ENCODE data around the gene FOXQ1.

Gene FOXQ1, protein sequence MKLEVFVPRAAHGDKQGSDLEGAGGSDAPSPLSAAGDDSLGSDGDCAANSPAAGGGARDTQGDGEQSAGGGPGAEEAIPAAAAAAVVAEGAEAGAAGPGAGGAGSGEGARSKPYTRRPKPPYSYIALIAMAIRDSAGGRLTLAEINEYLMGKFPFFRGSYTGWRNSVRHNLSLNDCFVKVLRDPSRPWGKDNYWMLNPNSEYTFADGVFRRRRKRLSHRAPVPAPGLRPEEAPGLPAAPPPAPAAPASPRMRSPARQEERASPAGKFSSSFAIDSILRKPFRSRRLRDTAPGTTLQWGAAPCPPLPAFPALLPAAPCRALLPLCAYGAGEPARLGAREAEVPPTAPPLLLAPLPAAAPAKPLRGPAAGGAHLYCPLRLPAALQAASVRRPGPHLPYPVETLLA

DNA sequence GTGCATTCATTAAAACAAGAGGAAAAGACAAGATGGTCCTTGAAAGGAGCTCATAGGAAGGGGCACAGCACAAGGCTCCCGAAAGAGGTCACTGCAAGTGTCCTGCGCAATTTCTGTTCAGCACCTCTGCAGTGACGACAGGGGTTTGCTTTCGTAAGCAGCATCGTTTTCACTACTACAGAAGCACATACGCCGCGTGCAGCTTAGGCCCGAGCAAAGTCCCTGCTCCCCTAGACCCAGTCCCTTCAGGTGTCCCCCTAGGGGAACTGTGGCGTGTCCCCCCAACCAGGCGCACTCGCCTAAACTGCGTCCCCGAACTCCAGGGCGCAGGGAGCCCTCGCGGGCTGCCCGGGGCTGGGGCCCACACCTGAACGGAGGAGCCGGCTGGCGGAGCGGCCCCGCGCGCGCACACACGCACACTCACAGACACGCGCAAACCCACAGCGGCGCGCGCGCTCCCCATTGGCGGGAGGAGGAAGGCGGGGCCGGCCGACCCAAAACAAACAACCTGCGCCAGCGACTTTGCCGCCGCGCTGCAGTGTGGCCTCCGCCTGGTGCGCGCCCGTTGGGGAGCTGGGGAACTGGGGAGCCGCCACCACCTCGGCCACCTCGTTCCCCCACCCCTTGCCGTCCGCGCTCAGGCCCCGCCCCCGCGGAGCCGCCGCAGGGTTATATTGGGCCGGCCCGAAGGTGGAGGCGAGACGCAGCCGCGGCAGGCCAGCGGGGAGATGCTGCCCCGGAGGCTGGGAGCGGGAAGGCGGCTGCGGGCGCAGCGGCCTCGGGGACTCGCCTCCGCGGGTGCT lies at the start of gene FOXQ1:
TSS of gene FOXQ1 (plus strand) at position 699 of the 803 bp plus-strand sequence. CDS start 607 bp downstream, outside the sequence.
- no peak for DNase-seq

DNA sequence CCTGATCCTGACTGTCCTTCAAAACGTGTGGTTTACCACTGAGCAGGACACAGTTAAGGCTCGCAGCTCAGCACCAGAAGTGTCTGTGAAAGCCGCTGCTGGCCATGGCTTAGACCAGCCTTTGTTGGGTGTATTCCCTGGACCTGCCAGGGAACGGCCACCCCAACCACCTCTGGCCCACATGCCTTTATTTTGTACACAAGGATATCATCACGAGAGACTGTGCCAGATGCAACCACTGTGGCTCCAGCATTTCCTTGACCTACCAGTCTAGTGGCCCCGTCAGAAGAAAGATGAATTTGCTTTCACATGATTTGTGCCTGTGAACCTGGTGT lies 49.2 kb upstream of the FOXQ1 start:
- DNase-seq: no peak

DNA sequence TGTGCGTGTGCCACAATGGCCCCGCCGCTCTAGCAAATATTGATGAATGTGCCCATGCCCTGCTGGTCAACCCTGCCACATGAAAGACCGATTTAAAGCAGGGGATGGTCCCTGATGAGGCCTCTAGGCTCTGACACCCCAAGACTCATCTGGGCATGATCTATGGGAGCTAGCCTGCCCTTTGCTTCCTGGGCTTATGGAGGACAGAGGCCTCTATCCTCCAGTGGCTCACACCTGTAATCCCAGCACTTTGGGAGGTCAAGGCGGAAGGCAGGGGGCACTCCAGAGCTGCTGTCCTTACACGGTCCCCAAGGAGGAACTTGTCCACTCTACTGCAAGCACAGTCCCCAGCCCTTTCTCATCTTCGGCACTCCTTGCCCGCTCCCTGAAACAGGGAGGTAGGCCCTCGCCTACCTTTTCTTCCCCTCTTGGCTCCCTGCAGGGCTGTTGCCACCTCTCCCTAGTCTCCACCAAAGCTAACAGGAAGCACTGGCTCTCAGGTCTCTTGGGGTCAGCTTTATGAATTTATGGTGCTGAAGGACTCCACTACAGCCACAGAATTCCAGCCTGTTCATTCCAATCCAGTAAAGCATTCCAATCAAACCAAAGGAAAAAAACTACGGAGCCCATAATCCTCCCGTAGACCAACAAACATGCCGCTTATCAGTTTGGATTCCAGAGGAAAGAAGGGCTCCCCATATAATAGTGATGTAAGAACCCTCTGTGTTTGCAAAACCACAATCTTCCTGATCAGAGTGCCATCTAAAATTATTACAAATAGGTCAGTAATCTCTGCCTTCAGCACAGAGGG lies 48.7 kb upstream of the FOXQ1 start:
- DNase-seq: no peak

DNA sequence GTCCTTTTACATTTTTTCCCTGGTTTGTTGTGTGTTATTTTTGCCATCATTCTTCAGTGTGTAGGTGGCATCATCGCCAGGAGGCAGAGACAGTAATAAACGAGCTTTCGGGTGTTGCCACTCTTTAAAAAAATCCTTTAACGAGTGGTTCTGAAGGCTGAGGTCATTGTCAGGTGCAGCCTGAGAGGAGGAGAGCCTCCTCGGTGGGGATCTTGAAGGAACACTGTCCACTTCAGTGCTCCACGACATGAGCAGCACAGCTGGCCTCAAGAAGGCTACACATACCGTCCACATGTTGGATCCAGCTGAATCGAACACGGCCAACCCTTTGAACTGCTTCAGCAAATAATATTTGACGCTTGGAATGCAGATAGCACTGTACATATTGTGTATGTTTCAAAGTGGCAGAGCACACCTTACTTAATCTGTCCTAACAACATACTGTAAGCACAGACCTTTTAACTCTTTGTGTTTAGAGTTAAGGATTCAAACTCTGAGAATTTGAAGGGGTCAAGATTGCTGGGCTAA lies 48.0 kb upstream of the FOXQ1 start:
- DNase-seq: no peak

DNA sequence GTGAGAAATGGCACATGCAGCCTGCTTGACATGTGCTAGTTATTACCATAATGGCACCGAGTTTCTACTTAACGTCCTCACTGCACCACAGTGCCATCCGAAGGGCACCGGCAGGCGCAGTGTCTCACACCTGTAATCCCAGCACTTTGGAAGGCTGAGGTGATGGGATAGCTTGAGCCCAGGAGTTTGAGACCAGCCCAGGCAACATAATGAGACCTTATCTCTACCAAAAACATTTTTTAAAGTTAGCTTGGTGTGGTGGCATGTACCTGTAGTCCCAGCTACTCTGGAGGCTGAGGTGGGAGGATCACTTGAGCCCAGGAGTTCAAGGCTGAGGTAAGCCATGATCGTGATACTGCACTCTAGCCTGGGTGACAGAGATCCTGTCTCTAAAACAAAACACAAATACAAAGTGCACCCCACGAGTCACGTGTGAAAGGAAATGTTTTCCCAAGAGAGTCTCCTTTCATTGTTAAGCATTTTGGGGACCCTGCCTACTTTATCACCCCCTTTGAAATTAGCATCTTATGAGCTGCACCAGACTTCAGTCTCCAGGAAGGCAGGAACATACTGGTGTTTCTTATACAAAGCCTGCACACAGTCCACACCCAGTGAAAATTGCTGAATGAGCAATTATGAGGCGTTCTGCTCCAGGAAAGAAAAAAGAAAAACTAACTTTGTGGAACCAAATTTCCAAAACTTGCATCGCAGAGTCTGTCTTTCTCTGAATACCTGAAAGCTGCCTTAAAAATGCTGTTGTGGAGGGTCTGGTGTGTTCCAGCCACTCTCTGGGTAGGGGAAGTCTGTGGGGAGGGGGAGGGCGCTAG lies 47.1 kb upstream of the FOXQ1 start:
- no peak for DNase-seq

DNA sequence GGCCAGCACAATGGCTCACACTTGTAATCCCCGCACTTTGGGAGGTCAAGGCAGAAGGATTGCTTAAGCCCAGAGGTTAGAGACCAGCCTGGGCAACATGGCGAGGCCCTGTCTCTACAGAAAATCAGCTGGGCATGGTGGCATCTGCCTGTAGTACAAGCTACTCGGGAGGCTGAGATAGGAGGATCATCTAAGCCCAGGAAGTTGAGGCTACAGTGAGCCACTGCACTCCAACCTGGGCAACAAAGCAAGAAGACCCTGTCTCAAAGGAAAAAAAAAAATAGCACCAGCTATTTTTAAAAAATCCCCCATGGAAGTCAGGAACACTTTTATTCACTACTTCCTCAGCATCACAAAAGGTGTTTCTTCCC lies 45.2 kb upstream of the FOXQ1 start:
- DNase-seq: no peak

DNA sequence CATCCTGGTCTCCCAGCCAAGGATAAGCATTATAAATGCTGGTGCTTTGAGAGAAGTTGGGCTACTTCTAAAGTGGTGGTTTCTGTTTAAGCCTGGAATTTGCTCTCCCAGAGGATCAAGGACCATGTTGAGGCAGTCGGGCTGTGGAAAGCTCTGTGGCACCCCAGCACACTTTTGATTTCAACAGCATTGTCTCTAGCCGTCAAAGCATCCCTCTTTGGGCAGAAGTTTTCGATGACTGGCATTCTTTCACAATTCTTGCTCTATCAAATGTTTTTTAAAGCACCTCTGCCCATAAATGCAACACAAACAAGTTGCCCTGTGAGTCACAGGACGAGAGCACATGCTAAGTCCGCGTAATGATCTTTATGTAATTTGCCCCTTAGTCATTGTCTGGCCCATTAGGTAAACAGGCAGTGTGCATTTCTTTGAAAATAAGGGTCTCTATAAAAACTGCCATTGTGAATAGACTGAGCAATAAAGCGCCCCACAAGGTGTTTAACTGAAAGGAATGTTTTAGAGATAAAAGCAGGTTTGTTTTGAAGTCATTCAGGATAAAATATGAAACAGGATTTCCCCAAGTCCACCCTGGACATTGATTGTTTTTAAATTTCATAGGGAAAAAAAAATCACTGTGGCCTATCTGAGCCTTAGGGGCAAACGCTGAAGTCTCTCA lies 44.7 kb upstream of the FOXQ1 start:
- DNase-seq: no peak

DNA sequence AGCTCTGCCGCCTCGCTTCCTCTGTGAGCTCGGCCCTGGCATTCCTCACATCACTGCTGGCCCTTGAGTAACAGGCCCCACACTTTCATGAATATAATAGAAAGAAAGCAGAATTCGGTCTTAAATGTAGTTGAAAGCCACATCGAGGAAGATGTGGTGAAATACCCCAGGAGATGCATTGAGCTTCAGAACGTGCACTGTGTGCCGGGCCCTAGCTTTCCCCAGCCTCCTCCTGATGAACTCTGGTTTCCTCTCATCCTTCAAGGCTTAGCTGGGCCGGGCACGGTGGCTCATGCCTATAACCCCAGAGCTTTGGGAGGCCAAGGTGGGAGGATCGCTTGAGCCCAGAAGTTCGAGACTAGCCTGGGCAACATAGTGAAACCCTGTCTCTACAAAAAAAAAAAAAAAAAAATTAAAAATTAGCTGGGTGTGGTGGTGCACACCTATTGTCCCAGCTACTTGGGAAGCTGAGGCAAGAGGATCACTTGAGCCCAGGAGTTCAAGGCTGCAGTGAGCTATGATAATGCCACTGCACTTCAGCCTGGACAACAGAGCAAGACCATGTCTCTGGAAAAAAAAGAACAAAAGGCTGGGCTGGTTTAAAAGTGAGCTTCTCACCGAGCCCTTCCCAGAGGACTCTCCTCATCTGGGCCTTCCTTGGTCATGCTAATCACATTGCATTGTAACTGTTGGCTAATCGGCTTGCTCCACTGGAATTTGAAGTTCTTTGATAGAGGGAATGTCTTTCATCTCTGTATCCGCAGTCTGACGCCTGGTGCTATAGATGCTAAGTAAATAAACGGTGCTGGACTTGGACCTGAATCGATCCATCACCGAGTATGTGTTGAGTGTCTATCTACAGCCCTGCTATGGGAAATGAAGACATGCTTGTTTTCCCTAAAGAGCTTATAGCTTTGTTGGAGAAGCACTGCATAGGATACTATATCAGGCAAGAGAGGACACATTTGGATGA lies 43.8 kb upstream of the FOXQ1 start:
- no peak for DNase-seq

DNA sequence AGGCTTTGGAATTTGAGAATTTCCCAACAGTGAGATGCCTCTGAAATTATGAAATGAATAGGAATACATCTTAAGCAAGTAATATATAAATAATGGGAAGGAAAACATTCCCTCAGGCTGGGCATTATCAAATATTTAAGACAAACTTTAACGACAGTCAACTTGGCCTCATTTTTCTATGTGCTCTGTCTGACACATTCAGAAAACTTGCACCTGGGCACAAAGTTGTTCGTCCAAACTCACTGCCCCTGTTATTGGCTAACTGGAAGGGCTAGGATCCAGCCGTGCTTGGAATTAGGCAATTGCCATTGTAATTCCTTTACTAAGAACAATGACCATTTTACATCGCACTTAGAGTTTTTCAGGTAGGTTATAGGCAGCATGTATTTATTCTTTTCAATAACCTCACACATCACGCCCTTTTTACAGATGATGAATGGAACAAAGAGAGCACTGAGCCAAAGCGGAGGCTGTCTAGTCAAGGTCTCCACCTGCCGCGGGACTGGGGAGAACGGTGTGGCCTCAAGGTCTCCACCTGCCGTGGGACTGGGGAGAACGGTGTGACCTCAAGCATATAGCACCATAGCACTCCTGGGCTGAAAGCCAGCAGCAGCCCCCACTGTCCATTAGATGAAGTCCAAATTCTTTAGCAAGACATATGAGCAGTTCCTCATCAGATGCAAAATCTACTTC lies 40.7 kb upstream of the FOXQ1 start:
- no peak for DNase-seq

DNA sequence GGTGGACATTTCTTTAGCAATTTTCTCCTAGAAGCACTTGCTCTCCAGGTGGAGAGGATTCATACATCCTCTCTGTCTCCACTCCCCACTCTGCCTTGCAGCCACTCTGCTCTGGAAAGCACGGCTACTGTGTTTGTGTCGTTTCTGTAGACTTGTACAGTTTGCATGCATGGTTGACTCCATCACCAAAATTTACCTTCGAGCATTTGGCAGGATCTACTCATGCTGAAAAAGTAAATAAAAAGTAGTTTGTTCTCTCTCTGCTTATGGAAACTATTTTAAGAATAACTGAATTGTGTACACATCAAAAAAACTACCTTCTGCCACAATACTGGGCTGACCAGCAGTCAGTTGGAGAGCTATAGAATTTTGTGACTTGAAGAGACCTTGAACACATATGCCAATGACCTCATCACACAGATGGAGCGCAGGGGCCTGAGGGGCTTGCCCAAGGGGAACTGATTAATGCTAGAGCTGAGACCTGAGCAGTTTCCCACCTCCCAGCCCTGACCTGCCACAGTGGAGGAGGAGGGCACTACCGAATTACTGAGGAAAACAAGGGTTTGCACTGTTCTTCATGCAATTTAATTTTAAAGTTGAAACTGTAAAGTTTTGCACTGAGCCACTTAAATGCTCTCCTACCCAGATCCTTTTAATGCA lies 33.7 kb upstream of the FOXQ1 start:
- no peak for DNase-seq

DNA sequence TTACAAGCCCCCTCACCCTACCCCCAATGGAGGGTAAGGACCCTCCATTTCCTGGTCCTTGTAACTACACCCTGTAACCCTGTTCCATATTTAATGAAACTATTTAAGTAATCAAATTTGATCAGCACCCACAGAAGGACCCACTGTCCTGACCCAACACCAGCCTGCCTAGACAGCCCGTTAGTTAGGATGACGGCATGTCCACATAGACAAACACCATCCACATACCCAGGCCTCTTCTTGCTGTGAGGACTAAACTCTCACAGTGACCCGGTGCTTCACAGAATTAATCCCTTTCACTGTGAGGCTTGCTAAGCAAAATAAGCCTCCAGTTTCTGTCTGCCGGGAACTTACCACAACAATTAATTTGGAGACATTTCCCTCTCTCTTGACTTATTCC lies 32.8 kb upstream of the FOXQ1 start:
- DNase-seq: no peak

DNA sequence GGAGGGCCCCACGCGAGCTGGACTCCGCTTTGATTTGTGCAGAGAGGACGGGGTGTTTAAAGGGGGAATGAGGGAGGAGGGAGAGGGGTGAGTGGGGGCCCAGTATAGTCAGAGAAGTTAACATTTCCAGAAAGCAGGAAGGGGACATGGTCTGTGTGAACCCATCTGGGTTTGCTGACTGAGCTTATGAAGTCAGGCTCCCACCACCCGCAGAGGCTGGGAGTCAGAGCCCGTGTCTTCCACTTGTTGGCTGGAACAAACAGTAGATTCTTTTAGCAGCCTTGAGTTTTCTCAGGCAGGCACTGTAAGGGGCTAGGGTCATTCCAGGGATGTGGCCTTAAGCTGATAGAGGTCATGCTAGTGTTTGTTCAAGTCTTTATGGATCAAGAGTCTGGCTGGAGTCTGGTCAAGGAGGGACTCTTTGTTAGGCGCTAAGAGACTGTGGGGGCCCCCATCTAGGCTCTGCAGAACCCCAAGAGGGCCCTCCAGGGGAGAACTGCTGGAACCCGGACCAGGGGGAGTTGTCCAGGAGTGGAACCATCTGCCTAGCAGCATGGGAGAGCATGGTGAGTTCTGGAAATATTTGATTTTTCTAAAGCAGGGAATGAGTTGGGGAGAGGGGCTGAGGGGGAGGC lies 31.1 kb upstream of the FOXQ1 start:
- no peak for DNase-seq

DNA sequence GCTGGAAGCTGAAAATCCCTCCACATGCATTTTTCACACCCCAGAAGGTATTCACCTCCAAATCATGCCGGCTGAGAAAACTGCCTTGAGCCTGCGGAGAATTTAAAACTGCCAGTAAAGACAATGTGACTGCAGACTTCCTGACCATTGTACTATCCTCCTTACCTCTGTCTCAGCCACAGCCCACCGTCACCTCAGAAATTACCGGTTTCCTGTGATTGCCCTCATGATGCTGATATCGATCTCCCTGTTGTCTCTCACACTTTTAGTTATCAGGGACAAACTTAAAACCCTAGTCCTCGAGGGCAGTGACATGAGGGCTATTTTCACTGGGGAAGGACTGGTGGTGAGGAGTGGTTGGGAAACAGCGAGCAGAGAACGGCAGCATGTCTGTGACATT lies 30.2 kb upstream of the FOXQ1 start:
- DNase-seq: no peak

DNA sequence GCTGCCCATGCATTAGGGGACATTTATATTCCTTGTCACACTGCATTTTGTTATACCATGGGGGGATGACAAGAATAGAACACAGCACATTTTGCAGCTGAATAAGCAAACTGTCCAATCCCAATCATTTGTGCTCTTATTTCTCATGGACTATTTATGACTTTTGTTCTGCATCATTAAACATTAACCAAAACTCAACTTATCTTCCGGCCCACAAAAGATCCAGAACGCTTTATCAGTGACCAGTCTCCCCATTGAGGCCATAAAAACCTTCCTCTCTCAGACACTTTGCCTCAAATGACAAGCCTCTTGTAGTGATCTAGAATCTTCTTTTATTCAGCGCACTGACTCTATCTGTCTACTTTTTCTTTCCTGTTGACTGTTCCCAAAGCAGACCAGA lies 28.4 kb upstream of the FOXQ1 start:
- no peak for DNase-seq

DNA sequence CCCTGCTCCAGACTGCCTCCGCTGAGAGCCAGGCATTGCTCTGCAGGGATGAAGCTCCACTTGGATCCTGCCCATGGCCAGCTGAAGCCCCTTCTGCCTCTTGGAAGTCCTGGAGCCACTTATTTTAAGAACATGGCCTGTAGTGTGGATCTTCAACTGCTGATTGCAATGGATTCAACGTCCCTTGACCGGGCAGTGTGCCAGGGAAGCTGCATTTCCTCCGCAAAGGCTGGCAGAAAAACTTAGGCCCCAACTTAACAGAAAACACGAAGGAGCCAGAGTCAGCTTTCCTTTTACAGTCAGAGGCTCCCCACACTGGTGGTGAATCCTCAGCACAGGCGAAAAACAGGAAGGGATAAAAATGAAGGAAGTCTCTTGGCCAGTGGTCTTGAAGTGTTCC lies 26.3 kb upstream of the FOXQ1 start:
- no peak for DNase-seq

DNA sequence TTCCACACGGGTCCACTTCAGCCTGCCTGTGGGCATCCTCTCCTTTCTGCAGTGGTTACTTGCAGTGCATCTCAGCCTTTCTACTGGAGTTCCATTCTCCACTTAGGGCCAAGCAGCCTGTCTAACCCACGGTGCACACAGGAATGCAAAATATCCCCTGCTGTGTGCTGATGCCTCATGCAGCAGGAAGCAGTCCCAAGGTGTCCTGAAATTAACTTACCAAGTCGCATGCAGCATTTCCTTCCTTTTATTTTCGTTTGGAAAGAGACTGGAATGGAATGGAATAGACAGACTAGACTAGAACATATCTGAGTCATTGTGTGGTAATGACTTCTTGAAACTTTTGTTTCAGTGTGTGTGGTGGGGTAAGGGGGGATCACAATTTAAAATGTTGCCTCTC lies 25.9 kb upstream of the FOXQ1 start:
- no peak for DNase-seq

DNA sequence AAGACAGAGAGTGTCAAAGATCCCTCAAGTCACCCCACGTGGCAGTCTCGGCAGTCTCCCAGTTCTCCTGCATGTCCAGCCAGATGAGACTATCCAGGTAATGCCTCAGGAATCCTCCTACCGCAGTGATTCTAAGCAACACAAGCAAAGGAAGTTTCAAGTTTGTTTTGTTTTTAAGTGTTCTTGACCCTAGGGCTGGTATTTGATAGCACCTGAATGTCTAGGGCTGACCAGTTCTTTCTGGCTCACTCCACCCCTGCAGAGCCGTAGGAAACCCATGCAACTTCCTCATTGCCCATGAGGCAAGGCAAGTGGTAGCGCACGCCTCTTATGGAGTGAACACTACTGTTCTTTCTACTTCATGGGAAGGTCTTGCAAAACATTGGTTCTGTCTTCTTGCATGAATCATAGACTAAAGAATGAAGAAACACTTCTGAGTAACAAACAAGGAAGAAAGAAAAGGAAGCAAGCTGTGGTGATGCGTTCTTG lies 24.8 kb upstream of the FOXQ1 start:
- DNase-seq: no peak

DNA sequence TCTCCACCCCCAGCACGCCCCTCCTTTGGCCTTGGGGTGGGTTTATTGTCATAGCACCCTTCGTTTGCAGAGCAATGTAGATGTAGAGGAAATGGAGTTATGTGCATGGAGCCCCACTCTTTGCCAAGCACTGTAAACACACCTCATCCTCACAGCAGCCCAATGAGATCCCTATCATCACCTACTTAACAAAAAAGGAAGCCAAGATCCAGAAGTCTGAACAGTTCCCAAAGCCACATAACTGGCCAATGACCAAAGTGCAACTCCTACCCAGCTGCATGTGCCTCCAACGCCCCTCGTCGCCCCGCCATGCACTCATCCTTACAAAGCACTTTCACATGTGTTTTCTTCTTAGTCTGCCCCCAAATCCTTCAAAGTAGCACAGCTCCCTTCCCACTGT lies 21.8 kb upstream of the FOXQ1 start:
- no peak for DNase-seq

DNA sequence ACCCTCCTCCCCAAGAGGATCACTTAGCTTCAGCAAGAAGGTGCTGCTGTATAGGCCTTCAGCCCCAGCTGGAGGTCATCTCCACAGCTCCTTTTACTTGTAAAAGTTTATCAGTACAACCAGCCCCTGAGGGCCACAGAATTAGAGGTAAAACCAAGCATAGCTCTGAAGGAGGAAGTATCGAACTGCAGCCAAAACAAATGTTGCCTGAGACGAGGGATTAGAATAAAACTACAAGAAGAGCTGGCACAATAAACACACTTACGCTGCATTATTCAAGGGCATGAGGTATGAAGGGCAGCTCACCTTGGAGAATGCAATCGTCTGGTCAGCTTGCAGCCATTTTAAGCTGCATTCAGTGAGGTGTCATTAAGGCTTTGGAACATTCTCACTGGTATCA lies 21.1 kb upstream of the FOXQ1 start:
- DNase-seq: no peak
